Measurements from ENCODE around the gene SERTAD2.

SERTAD2 gene

DNA sequence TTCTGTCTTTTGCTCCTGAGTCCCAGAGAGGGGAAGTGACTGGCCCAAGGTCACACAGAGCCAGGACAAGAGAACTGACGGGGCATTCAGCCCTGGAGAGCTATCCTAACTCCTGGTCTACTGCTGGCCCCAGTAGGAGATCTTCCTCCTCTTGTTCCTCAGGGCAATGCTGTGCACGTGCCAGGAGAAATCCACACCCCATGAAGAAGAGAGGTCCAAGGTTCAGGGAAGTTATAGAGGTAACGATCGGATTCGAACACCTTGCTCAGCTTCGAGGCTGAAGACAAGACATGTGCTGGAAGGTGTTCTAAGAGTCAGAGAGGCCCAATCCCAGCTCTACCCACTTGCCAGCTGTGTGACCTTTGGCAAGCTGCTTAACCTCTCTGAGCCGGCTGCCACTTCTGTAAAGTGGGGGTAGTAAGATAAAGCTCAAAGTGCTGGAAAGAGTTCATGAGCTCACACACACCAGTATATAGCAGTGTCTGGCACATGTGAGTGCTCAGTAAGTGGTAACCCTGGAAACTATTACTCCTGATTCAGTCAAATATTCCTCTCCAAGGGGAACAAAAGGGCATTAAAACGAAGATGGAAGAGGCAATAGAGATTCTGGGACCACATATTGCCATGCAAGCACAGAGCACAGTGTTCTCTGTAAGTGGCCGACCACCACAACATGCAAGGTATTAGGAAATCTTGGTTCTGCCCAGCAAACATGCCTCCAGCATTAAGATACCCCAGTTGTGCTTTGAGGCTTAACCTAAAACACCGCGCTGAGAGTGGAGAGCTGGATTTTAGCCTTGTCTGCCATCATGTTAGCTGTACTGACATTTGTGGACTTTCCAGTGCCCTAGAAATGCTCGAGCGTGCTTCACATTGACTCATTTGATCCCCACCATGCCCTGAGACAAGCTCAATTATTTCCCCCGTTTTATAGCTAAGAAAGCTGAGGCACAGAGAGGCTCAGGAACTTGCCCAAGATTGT, 25.6 kb downstream of the SERTAD2 start:
- no peak for DNase-seq (ENCODE audit: low read depth)

GRCh38 chr2:64626963-64627760, 26.6 kb downstream of the SERTAD2 start:
- no peak for DNase-seq (ENCODE audit: low read depth)

DNA sequence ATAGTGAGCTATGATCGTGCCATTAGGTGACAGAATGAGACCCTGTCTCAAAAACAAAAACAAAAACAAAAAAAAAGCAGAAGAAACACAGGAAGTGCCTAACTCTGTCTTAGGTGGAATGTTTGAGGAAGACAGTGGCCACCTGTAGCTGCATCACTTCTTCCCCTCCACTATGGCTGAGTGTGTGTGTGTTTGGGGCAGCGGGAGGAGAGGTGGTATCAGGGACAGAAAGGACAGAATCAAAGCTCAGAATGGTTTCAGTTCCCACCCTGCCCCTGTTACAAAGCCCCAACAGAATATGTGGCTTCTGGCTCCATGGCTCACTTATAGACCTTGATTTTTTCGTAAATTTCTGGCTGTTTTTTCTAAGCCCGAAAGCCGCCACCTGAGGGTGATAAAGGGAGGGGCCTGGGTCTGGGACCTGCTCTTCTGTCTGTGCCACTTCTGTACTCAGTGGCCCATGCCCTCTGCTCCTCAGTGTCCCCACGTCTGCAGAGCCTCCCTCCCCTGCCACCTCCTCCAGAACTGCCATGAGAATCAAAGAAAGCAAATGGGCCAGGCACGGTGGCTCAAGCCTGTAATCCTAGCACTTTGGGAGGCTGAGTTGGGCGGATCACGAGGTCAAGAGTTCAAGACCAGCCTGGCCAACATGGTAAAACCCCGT, 27.4 kb downstream of the SERTAD2 start:
- no peak for DNase-seq (ENCODE audit: low read depth)

DNA sequence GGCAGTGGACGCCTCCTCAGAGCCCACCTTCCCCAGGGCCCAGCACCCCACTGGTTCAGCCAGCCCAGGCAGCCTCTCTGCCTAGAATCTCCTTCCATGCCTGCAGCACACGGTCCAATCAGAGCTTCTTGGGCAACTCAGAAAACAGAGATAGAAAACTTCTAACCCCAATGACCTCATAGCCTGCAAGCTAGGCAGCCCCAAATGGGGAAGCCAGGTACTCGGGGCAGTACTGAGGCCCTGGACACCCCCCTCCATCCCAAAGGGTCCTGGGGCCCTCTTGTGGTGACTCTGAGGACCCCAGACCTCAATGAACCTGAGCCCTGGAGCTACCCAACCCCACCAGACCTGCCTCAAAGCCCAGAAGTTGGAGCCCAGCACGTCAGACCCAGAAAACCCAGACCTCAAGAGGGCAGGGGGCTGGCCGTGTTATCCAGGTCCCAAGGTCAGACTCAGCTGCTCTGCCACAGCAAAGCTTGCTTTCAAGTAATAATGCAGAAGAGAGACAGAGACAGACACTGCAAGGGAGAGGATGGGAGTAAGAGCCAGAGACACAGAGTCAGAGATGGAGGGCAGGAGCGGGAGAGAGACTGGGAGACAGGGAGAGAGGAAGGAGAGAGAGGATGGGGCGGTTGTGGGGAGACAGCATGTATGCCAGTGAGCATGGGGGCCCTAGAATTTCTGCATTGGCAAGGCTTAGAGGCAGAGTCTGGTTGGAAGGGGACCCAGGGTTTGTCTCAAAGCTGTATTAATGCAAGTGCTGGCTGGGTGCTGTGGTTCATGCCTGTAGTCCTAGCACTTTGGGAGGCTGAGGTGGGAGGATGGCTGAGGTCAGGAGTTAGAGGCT, 28.2 kb downstream of the SERTAD2 start:
- no peak for DNase-seq (ENCODE audit: low read depth)

- DNase-seq (ENCODE audit: low read depth), result no peak
Observed at GRCh38 chr2:64624862-64625261, 28.9 kb downstream of the SERTAD2 start.

GRCh38 chr2:64624108-64624610, 29.6 kb downstream of the SERTAD2 start:
- no peak for DNase-seq (ENCODE audit: low read depth)

DNA sequence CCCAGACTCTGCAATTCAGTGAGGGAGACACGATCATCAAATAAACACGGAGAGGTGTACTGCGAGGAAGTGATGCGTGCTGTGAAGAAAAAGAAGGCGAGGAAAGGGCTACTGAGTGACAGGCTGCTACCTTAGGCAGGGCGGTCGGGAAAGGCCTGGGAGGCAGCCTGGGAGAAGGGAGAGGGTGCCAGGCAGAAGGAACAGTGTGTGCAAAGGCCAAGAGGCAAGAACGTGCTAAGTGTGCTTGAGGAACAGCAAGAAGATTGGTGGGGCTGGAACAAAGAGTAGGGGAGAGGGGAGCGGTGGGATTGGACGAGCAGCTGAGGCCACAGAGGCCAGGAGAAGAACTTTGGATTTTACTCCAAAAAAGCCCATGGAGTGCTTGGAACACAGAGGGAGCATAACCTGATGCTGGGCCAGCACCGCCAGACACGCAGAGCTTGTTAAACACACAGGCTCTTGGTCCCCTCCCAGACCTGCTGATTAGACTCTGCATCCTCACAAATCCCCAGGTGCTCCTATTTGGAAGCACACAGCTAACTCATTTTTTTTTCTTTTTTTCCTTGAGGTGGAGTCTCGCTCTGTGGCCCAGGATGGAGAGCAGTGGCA, 30.4 kb downstream of the SERTAD2 start:
- DNase-seq (ENCODE audit: low read depth), result no peak

DNA sequence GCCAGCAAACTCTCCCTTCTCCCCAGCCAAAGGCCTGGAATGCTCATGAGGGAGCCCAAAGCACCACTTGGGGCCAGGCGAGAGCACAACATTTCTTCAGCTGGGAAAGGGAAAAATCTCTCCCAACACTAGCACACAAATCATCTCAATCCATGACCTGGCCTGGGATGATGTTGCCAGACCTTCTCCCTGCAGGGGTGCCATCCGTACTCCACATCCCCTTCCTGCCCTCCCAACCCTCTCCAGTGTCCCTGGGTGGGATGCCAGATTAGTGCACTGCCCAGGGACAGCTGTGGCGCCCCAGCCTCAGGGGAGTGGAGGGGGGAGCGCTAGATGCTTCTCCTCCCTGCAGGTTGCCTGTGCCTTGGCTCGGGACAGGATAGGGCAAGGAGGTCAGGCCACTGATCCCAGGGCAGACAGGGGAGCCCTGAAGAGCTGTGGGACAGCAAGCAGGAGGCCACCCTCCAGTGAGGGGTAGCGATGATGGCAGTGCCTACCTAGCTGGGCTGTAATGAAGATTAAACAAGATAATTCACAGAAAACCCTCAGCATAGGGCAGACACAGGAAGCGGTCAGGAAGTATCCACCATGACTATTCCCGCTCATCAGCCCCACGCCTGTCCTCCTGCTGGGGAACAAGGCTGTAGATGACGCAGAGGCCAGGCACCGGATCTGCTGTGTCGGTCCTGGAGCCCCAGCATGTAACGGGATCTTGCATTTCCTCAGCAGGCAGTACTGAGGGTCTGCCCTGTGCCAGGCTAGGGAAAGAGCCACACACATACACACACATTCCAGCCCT, 31.1 kb downstream of the SERTAD2 start:
- no peak for DNase-seq (ENCODE audit: low read depth)

GRCh38 chr2:64620661-64621060, 33.1 kb downstream of the SERTAD2 start:
- no peak for DNase-seq (ENCODE audit: low read depth)

GRCh38 chr2:64617631-64618151, 36.0 kb downstream of the SERTAD2 start:
- no peak for DNase-seq (ENCODE audit: low read depth)

GRCh38 chr2:64615844-64616536, 37.7 kb downstream of the SERTAD2 start:
- no peak for DNase-seq (ENCODE audit: low read depth)

- DNase-seq (ENCODE audit: low read depth), result no peak
Observed at GRCh38 chr2:64615192-64615763, 38.4 kb downstream of the SERTAD2 start.

- DNase-seq (ENCODE audit: low read depth), result no peak
Observed at GRCh38 chr2:64613276-64613675, 40.4 kb downstream of the SERTAD2 start.

GRCh38 chr2:64612575-64613195, 41.0 kb downstream of the SERTAD2 start:
- no peak for DNase-seq (ENCODE audit: low read depth)

- DNase-seq (ENCODE audit: low read depth), result no peak
Observed at GRCh38 chr2:64610316-64610855, 43.3 kb downstream of the SERTAD2 start.

- no peak for DNase-seq (ENCODE audit: low read depth)
Observed at GRCh38 chr2:64609942-64610281, 43.8 kb downstream of the SERTAD2 start.

DNA sequence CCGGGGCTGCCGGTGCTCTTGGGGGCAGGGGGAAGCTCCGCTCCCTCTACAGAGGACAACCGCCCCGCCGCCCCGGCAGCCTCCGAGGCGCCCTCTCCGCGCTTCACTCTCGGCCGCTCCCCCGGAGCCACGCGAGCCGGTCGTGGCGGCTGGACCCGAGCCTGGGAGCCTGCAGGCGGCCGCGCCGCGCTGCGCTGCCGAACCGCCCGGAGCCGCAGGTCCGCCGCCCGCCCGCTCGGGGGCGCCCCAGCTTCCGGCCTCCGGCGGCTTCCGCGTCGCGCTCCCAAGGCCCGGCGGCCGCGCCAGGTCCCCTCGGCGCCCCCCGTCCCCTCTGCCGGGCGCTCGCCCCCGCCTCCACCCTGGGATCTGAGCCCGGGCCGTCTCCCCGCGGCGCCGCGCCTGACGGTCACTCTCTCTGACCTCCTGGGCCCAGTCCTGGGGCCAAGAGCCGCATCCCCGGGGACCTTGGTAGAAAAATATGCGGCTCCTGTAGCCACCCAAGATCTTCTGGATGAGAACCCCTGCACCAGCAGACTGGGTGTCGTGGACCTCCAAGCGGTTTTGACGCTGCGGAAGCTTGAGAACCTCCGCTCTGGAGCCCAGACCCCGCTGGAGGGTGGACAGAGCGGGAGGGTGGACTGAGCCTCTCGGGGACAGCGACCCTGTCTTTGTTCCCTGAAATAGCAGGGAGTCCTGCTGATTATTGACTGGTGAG, 44.3 kb downstream of the SERTAD2 start:
- DNase-seq (ENCODE audit: low read depth), result peak; percentile 66

DNA sequence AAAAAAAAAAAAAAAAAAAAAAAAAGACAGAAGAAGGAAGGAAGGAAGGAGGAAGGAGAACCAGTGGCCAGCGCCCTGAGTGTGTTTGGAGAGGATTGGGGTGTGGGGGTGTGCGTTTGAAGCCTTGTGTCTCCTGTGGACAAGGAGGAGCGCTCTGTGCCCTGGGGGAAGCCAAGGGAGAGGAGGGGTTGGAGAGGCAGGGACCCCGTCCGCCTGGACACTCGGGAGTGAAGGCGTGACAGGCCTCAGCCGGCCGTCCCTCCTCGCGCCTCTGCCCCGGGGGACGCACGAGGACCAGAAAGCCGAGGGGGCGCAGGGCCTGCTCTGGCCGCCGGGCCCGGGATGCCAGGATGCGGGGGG, 44.9 kb downstream of the SERTAD2 start:
- no peak for DNase-seq (ENCODE audit: low read depth)
